OCI-LY3 (cell line): ENCODE results near the gene EEF1AKMT2.

ENCODE experiments used
- H2AFZ ChIP-seq: fragments of 200-600, 300-600 bp; shearing (Covaris generic); 2 replicates; pipeline ENCODE4 v1.6.0; 2014; ENCODE audit warnings: antibody characterized with exemption, low read depth, low read length
- H3K27ac ChIP-seq: fragments of 200-600, 300-600 bp; sonication (generic); 2 replicates; pipeline ENCODE4 v1.5.1; 2014; ENCODE audit warnings: mild to moderate bottlenecking, low read length, moderate library complexity, mixed read lengths
- H3K27me3 ChIP-seq: fragments of 200-600, 300-600 bp; sonication (generic); 2 replicates; pipeline ENCODE4 v1.6.1; 2014; ENCODE audit warnings: low read depth, low read length, mixed read lengths
- H3K36me3 ChIP-seq: fragments of 200-600, 300-600 bp; sonication (generic); replicated peaks from 2 replicates; pipeline ENCODE3; 2014; ENCODE audit warnings: low read depth, low read length, mixed read lengths
- H3K4me1 ChIP-seq: fragments of 300-600, 200-600 bp; sonication (generic); 2 replicates; pipeline ENCODE4 v1.6.1; 2014; ENCODE audit warnings: low read length, mixed read lengths
- H3K4me2 ChIP-seq: fragments of 200-600, 300-600 bp; sonication (generic); 2 replicates; pipeline ENCODE4 v1.6.1; 2014; ENCODE audit warnings: low read length, mixed read lengths
- H3K4me3 ChIP-seq: fragments of 300-600, 200-600 bp; sonication (generic); 2 replicates; pipeline ENCODE4 v1.5.1; 2014; ENCODE audit warnings: antibody characterized with exemption, mild to moderate bottlenecking, low read length, moderate library complexity
- H3K79me2 ChIP-seq: fragments of 300-600, 200-600 bp; shearing (Covaris generic); 2 replicates; pipeline ENCODE4 v1.6.1; 2014; ENCODE audit warnings: mild to moderate bottlenecking, low read length, mixed read lengths
- H3K9ac ChIP-seq: fragments of 300-600, 200-600 bp; shearing (Covaris generic); 2 replicates; pipeline ENCODE4 v1.6.0; 2014; ENCODE audit warnings: mild to moderate bottlenecking, low read length, moderate library complexity
- H3K9me3 ChIP-seq: fragments of 200-600, 300-600 bp; shearing (Covaris generic); 2 replicates; pipeline ENCODE4 v1.6.1; 2014; ENCODE audit warnings: low read length, mixed read lengths; ENCODE audit not compliant: insufficient read depth
- H4K20me1 ChIP-seq: fragments of 200-600, 300-600 bp; sonication (generic); 2 replicates; pipeline ENCODE4 v1.6.1; 2016; ENCODE audit warnings: low read length, mixed read lengths; ENCODE audit not compliant: insufficient read depth
- EZH2phosphoT487 ChIP-seq: fragments of 200-600 bp; shearing (Covaris generic); IDR thresholded peaks from 2 replicates; pipeline ENCODE4 v1.6.1; 2018; ENCODE audit warnings: antibody characterized with exemption, mixed run types, low read depth
- TF ChIP-seq, protein P1 (sequence below): fragments of 200-600, 300-600 bp; sonication (generic); IDR thresholded peaks from 2 replicates; pipeline ENCODE4 v1.5.1; 2014; ENCODE audit warnings: antibody characterized with exemption, low read length, low read depth

The EEF1AKMT2 gene

DNA sequence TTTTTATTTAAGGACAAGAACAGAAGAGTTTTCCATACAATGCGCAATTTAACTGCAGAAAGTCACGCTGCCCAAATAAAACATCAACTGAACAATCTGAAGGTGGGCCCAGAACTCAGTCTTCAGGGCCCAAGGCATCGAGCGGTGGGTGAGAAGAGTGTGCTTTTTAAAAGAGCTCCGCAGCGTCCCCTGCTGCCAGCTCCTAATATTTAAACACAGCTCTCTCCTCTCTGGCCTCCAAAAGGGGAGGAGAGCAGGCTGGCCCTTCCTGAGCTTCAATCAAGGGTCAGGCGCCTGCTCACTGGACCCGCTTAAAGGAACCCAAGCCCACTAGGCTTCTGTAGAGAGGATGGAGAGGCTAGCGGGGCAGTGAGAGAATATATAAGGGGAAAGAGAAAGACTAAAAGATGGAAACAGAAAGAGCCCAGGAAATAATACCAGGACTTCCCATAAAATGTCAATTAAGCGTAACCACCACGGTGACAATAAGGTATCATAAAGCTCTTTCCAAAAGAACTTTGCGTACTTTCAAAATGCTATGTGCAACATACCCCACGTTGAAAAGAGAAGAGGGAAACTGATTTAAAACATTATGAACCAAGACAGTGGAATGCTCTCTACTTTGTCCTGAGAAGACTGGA lies 50.3 kb downstream of the EEF1AKMT2 start:
- Histone ChIP-seq H3K9ac (peak overlapping the region; percentile 98), H3K4me3 (peak overlapping the region; percentile 99), H4K20me1 (peaks cover 16% of the 10 kb centered on the region; the same call in 1 of the 2 replicates), H3K4me1 (peaks cover 58% of the 10 kb centered on the region), H2AFZ (no peak overlapping the region), H3K36me3 (peaks cover 3% of the 10 kb centered on the region), H3K27me3 (no peaks in the 10 kb centered on the region), H3K4me2 (peak overlapping the region; percentile 98), H3K27ac (peak overlapping the region; percentile 97), H3K79me2 (peaks cover 66% of the 10 kb centered on the region), H3K9me3 (no peaks in the 10 kb centered on the region)
- TF ChIP-seq, protein P1, sequence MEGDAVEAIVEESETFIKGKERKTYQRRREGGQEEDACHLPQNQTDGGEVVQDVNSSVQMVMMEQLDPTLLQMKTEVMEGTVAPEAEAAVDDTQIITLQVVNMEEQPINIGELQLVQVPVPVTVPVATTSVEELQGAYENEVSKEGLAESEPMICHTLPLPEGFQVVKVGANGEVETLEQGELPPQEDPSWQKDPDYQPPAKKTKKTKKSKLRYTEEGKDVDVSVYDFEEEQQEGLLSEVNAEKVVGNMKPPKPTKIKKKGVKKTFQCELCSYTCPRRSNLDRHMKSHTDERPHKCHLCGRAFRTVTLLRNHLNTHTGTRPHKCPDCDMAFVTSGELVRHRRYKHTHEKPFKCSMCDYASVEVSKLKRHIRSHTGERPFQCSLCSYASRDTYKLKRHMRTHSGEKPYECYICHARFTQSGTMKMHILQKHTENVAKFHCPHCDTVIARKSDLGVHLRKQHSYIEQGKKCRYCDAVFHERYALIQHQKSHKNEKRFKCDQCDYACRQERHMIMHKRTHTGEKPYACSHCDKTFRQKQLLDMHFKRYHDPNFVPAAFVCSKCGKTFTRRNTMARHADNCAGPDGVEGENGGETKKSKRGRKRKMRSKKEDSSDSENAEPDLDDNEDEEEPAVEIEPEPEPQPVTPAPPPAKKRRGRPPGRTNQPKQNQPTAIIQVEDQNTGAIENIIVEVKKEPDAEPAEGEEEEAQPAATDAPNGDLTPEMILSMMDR = peak; percentile 63
- TF ChIP-seq EZH2phosphoT487 = no peak

DNA sequence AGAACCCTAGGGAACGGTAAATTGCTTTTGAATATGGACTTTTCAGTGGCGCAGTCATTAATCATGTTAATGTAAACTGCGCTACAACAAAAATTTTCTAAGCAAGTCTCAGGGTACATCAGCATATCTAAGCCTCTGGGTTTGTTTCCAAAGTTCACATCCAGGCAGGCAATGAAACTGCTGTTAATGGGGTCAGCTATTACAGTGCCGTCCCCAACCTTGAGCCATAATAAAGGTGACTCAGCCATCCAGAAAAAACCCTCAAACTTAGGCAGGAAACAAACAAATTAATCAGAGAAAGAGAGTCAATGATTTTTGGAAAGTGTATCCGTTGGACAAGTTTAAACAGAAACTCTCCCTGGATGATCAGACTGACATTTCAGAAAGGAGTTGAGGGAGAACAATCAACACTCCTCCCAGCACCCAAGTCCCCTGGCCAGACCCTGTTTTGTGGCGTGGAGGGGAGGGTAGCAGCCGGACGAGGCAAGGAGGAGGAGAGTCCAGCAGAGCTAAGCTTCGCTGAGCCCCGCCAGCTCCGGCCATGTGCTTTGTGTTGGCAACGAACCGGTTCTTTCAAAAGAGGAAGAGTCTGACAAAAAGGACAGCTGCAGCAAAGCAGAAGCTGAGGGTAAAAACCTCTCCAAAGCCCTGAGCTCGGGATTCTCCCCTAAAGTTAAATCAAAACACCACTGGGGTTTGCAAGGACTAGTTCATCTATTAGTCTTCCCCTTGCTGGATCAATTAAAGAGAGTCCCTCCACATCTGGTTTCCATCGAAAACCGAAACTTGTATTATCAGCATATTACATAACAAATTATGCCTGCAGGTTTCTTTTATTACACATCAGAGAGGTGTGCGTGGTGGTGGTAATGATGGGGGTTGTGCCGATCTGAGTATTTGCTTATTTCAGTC lies 51.1 kb downstream of the EEF1AKMT2 start:
- peaks cover 66% of the 10 kb centered on the region for H3K4me1 ChIP-seq
- peak overlapping the region; percentile 99 for H3K4me3 ChIP-seq
- peaks cover 74% of the 10 kb centered on the region for H3K79me2 ChIP-seq
- H4K20me1 ChIP-seq = peaks cover 21% of the 10 kb centered on the region; the same call in 1 of the 2 replicates
- peak overlapping the region; percentile 97 for H3K27ac ChIP-seq
- H3K4me2 ChIP-seq = peak overlapping the region; percentile 98
- H3K36me3 ChIP-seq = peaks cover 3% of the 10 kb centered on the region
- H2AFZ ChIP-seq = no peak overlapping the region
- TF ChIP-seq, protein P1 = no peak
- TF ChIP-seq EZH2phosphoT487 = no peak; the same call in 1 of the 2 replicates
- H3K9ac ChIP-seq = peak overlapping the region; percentile 98
- no peaks in the 10 kb centered on the region for H3K9me3 ChIP-seq
- H3K27me3 ChIP-seq = no peaks in the 10 kb centered on the region

DNA sequence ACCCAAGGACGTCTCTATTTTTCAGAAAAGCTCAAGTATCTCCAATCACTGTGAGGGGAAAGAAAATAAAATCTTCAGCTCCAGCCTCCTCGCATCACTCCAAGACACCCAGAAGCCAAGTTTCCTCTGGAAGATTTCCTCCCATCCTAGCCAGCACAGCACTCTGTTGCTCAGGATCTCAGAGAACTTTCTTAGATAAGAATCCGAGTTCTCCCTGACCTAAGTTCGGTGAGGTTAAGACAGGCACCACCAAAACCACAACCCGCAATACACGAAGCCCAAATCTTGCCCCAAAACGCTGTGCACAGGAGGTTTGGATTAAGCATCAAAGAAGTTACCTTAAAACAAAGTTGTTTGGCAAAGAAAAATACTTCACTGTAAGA lies 51.7 kb downstream of the EEF1AKMT2 start:
- peak overlapping the region; percentile 98 for H3K4me2 ChIP-seq
- no peaks in the 10 kb centered on the region for H3K27me3 ChIP-seq
- peaks cover 24% of the 10 kb centered on the region for H4K20me1 ChIP-seq
- H3K79me2 ChIP-seq = peaks cover 81% of the 10 kb centered on the region
- H3K9me3 ChIP-seq = no peaks in the 10 kb centered on the region
- no peak for TF ChIP-seq EZH2phosphoT487
- TF ChIP-seq, protein P1 = no peak
- peaks cover 3% of the 10 kb centered on the region for H3K36me3 ChIP-seq
- H3K4me1 ChIP-seq = peaks cover 72% of the 10 kb centered on the region
- no peak overlapping the region for H2AFZ ChIP-seq
- H3K4me3 ChIP-seq = peak overlapping the region; percentile 69
- H3K9ac ChIP-seq = peak overlapping the region; percentile 84
- H3K27ac ChIP-seq = peak overlapping the region; percentile 97

DNA sequence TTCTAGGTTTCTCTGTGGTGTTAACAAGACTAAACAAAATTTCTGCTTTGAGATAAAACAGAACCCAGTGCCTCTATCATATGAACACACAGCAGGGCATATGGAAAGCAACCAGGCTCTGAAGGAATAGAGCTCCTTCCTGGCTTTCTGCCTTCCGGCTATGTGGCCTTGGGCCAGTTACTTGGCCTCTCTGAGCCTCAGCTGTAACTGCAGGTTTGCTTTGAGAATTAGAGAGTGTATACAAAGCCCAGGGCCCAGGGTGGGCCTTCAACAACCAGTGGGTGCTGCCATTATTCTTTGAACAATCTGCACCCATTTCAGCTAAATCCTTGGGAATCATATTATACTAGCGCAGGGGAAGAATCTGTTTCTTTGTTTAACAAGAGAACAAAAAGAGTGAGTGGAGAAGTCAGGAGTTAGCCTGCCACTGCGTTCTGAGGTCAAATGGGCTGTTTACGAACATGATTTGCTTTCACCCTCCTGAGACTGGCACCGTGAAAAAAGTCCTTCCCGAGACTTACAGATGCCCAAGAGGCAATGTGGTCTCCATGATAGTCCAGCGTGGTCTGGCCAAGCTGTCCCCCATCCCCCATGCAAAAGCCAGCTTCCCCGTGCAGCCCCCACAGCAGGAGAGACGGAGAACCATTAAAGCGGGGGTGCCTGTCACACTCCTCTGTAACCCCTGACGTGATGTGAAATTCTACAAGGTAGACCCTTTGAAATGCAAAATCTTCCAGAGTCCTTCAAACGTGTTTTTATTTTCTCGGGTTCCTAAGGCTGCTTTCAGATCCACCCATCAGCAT lies 52.4 kb downstream of the EEF1AKMT2 start:
- H3K9ac ChIP-seq = peak overlapping the region; percentile 84

More for the DNA sequence above, 52.4 kb downstream of the EEF1AKMT2 start:
- Histone ChIP-seq H3K27ac (peak overlapping the region; percentile 97), H3K36me3 (peaks cover 7% of the 10 kb centered on the region), H3K27me3 (no peaks in the 10 kb centered on the region), H4K20me1 (peaks cover 24% of the 10 kb centered on the region), H3K4me3 (peak overlapping the region; percentile 69), H2AFZ (no peak overlapping the region), H3K79me2 (peaks cover 87% of the 10 kb centered on the region), H3K9me3 (no peaks in the 10 kb centered on the region), H3K4me2 (peak overlapping the region; percentile 98), H3K4me1 (peaks cover 76% of the 10 kb centered on the region)
- TF ChIP-seq EZH2phosphoT487 = no peak
- TF ChIP-seq, protein P1 = no peak
